HL-60 (cell line): Measurements from ENCODE around the gene FIBIN.

ENCODE experiments used
- DNase-seq, 2 experiments: peaks; one replicate each; pipeline ENCODE4 v3.0.0-alpha.2; 2010 to 2020; ENCODE audit warnings: low read depth in 1 of 2, low spot score in 1 of 2
- H3K27ac ChIP-seq: fragments of 250-450 bp; sonication (Bioruptor Pico); replicated peaks from 2 replicates; pipeline ENCODE4 v1.5.1; 2020; ENCODE audit warnings: mild to moderate bottlenecking, moderate library complexity
- H3K27me3 ChIP-seq: fragments of 250-450 bp; sonication (Bioruptor Pico); 2 replicates; pipeline ENCODE4 v1.5.1; 2021; ENCODE audit warnings: mild to moderate bottlenecking, moderate library complexity; ENCODE audit not compliant: insufficient read depth, poor library complexity, severe bottlenecking
- H3K4me3 ChIP-seq: replicated peaks from 2 replicates; pipeline ENCODE4 v1.5.1; 2011; ENCODE audit warnings: mild to moderate bottlenecking, control low read depth, low read length; ENCODE audit not compliant: insufficient read depth
- CTCF ChIP-seq: IDR thresholded peaks from one replicate; pipeline ENCODE4 v1.5.1; 2011; ENCODE audit warnings: low read length, control low read depth, inconsistent platforms; ENCODE audit not compliant: insufficient read depth
- GABPA ChIP-seq: IDR thresholded peaks from 2 replicates; pipeline ENCODE4 v1.6.1; 2012; ENCODE audit warnings: low read depth
- POLR2AphosphoS5 ChIP-seq: IDR thresholded peaks from 2 replicates; pipeline ENCODE4 v1.6.1; 2012; ENCODE audit warnings: low read depth
- REST ChIP-seq: IDR thresholded peaks from 2 replicates; pipeline ENCODE4 v1.6.1; 2012; ENCODE audit warnings: low read depth; ENCODE audit not compliant: insufficient replicate concordance
- SPI1 ChIP-seq: IDR thresholded peaks from 2 replicates; pipeline ENCODE4 v1.6.1; 2012; ENCODE audit warnings: low read depth, mild to moderate bottlenecking, borderline replicate concordance

FIBIN gene

GRCh38 chr11:27025957-27026733, 32.2 kb downstream of the FIBIN start:
- DNase-seq, result no peak
- Histone ChIP-seq H3K4me3 (no peak overlapping the region), H3K27ac (no peak overlapping the region), H3K27me3 (no peaks in the 10 kb centered on the region)
- no peak for TF ChIP-seq GABPA
- no peak for TF ChIP-seq REST

GRCh38 chr11:27028561-27028965, 34.7 kb downstream of the FIBIN start:
- no peaks in the 10 kb centered on the region for H3K27me3 ChIP-seq
- DNase-seq, result no peak
- no peak overlapping the region for H3K27ac ChIP-seq
- H3K4me3 ChIP-seq, result no peak overlapping the region
- TF ChIP-seq SPI1 (no peak), GABPA (no peak), CTCF (no peak), POLR2AphosphoS5 (no peak)

GRCh38 chr11:27029966-27030365, 36.1 kb downstream of the FIBIN start:
- H3K4me3 ChIP-seq, result no peak overlapping the region
- H3K27me3 ChIP-seq, result no peaks in the 10 kb centered on the region
- no peak for TF ChIP-seq REST
- no peak for DNase-seq
- no peak overlapping the region for H3K27ac ChIP-seq

GRCh38 chr11:27031754-27032153, 37.8 kb downstream of the FIBIN start:
- no peak for DNase-seq
- H3K4me3 ChIP-seq, result no peak overlapping the region
- TF ChIP-seq POLR2AphosphoS5 (no peak), CTCF (no peak), SPI1 (no peak), REST (no peak), GABPA (no peak)
- H3K27me3 ChIP-seq, result no peaks in the 10 kb centered on the region
- no peak overlapping the region for H3K27ac ChIP-seq
